Ecto neural progenitor cell (in vitro differentiated cells): ENCODE results near the gene ZNF281.

Experiments used
- DNase-seq: peaks from one replicate; pipeline ENCODE4 v3.0.0-alpha.2; 2018; ENCODE audit warnings: low spot score

Gene ZNF281

DNA sequence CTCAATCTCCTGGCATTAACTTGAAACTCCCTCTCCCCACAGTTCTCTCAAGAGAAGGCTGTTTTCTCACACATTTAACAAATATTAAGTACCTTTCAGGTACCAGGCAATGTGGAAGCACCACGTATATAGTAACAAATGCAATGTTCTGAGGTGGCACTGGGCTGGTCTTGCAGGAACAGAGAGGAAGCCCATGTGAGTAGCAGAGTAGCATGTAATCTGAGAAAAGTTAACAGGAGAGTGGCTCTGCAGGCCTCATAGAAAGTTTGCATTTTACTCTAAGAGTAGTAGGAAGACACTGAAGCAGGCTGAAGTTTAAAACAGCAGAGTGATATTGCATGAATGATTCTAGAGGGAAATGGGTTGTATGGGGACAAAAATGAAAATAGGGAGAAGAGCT is 21.0 kb downstream of the ZNF281 start:
- DNase-seq: no peak

DNA sequence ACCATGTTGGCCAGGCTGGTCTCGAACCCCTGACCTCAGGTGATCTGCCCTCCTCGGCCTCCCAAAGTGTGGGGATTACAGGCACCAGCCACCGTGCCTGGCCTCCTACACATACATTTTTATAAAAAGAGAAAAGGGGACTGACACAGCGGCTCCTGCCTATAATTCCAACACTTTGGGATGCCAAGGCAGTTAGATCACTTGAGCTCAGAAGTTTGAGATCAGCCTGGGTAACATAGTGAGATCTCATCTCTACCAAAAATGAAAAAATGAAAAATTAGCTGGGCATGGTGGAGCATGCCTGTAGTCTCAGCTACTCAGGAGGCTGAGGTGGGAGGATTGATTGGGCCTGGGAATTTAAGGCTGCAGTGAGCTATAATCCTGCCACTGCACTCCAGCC is 23.4 kb downstream of the ZNF281 start:
- DNase-seq: no peak

DNA sequence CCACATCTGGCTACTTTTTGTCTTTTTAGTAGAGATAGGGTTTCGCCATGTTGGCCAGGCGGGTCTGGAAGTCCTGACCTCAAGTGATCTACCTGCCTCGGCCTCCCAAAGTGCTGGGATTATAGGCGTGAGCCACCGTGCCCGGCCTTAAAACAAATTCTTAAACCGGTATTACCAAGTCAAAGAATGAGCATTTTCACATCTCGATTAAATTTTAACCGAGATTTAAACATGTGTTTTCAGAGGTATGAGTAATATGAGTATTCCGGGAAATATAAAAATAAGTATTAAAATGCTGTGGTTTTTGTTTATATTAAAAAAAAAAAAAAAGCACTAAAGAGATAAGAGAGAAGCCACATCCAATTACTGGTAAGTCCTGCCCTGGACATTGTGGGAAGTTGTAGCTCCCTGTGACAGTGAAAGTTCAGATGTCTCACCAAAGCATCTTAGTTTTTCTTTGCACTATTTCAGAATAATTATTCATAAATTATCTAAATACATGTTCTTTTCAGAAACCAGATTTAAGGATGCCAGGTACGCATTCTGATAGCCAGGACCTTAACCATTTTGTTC is 24.9 kb downstream of the ZNF281 start:
- no peak for DNase-seq

DNA sequence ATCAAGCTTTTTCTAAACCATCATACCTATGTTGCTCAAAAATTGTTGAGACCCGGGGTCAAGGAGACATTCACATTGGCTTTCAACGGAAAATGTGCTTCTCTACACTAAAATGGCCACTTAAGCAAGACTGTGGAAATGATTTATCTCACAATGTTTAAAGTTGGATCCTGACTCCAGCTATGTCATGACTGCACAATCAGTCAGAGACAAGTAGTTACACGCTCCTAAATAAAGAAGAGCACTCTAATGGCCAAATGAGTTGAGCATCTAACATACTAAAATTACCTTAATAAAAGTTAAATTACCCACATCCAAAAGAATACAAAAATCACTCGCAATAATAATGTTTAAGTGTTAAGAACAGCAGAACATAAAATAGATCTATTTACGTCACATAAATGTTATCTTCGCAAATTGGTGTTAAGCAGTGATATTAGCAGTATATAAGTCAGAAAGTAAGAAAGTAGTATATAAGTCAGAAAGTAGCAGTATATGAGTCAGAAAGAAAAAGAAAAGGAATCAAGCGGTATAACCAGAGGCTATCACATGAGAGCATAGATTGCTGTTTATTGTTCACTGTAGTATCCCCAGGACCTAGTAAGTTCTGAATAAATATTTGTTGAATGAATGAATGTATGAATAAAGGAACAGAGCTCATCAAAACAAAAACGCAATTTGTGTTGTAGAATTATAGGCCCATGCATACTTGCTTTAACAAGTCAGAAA is 28.4 kb downstream of the ZNF281 start:
- DNase-seq: no peak

DNA sequence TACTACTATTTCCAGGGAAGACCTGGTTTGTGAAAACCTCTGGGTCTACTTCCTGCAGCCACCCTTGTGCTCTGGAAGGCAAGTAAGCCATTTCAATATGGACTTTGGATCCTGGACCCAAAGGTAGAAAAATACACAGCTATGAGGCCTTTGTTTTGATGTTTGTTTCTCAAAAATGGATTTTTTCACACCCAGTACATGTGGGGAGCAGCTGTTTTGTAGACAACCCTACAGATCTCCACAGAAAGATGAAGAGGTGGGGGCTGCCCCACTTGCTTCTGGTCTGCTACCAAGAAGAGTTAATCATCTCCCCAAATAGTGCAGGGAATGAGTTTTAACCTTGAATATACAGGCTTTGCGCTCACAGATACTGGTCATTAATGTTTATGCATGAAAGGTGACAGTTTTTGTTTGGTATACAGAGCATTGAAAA is 29.2 kb downstream of the ZNF281 start:
- DNase-seq: no peak

DNA sequence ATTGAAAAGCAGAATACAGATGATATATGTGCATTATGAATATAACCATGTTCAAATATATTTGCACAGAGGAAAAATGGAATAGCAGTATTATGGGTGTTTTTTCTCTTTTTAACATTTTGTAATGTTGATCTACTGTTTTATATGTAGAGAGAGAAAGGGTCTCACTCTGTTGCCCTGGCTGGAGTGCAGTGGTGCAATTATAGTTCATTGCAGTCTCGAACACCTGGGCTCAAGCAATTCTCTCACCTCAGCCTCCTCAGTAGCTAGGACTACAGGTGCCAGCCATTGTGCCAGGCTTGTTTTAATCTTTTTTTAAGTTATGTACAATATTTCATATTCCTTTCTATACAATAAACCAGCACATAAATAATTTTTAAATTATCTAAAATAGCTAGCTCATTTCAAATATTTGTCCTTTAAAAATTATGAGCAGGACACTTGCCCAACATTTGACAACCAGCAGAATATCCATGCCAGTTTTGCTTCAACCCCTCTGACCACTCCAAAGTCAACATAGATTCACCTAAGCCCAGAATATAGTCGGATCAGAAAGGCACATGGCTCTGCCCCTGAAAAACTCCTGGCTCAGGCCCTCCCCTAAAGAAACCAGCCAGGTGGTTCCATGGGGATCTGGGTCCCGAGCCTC is 29.8 kb downstream of the ZNF281 start:
- no peak for DNase-seq

DNA sequence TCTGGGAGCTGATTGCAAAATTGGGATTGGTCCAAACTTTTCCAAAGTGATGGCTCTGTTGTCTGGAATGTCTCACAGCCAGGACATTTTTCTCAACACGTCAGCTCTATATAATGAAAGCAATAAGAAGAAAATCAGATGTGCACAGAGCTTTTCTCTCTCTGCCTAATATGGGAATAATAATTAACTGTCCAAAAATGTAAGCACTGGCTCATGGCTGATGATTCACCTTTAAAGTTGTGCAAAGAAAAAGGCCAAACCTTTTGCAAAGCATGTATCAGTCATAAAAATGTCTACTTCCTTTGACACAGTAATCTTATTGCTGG is 30.4 kb downstream of the ZNF281 start:
- no peak for DNase-seq

DNA sequence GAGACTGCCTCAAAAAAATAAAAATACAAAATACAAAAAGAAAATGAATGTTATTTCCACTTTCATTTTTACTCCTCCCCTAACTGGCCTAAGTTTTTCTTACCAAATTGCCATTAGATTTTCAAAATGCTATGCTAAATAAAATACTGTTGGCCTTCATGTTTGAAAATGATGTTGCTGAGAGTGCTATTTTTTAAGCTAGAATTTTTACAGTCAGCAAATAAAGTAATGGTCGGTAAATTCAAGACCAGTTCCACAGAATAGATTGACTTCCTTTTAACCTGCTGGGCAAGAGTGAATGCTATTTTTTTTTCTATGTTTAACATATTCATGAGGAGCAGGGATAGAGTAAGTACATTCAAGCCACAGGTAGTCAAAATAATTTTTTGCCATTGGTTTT is 31.7 kb downstream of the ZNF281 start:
- DNase-seq: no peak

DNA sequence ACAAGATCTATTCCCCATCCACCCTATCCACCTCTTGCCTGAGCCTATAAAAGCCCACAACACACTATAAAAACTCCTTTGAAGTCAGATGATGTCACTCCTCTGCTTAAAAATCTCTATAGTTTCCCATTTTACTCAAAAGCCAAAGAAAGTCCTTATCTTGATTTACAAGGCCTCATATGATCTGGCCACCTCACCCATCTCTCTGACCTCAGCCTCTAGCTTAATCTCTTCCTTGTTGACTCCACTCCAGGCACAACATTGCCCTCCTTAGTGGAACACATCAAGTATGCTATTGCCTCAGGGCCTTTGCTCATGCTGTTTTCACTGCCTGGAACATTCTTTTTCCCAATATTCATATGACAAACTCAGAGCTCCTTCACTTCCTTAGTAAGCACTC is 33.3 kb downstream of the ZNF281 start:
- DNase-seq: no peak

DNA sequence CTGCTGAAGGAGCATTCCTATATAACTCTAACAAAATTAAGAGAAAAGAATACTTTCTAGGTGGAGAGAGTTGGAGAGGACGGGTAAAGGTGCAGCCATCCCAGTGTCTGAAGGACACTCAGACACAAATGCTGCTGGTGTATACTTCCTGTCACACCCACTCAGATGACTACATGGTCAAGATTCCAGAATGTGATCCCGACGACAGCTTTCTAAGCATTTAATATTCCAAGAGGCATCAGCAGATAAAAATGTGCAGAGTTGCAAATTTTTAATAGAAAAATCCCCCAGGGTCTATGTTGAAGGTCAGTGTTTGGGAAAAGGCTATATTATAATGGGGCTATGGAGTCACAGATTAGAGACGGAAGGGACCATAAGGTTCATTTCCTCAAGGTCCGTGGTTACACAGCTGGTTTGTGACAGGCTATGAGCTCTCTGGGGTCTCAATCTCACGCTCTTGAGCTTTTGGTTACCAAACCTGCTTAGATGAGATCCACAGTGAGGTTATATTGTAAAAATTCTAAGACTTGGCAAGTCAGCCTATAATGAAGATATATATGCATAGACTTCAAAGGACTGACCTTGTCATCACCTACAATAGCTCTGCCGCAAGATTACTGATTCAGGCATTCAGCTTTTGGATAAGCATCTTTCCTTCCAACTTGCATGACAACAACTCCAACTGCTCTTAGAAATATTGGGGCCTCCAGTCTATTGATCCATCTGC is 35.1 kb downstream of the ZNF281 start:
- DNase-seq: no peak

DNA sequence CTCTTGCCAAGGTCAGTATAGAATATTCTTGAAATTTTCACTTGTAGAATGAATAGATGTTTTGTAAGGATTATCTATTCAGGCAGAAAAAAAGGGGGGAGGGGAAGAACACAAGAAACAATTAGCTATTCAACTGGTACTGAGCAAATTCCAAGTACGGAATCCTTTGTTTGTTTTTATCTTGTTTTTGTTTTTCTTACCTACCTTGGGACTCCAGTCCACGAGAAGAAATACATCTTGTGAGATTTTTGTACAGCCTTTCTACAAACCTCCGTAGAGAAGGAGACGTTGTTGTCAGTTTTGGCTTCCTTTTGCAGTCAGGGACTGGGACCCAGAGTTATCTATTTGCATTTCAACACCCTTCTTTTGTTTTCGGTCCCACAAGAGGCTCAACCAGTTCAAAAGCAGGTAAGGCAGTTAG is 36.0 kb downstream of the ZNF281 start:
- DNase-seq: no peak

DNA sequence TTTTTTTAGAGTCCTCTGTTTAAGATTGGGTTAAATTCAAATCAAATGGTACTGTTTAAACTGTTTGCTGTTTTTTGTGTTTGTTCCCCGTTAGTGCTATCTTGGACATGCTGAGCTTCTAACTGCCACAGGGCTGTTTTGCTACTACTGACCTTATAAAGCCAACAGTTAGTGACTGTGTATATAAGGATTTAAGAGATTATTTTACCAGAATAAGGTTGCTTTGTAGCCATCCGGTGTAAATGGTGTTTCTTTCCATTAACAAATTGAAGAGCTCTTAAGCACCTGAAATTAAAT is 37.0 kb downstream of the ZNF281 start:
- DNase-seq: no peak

DNA sequence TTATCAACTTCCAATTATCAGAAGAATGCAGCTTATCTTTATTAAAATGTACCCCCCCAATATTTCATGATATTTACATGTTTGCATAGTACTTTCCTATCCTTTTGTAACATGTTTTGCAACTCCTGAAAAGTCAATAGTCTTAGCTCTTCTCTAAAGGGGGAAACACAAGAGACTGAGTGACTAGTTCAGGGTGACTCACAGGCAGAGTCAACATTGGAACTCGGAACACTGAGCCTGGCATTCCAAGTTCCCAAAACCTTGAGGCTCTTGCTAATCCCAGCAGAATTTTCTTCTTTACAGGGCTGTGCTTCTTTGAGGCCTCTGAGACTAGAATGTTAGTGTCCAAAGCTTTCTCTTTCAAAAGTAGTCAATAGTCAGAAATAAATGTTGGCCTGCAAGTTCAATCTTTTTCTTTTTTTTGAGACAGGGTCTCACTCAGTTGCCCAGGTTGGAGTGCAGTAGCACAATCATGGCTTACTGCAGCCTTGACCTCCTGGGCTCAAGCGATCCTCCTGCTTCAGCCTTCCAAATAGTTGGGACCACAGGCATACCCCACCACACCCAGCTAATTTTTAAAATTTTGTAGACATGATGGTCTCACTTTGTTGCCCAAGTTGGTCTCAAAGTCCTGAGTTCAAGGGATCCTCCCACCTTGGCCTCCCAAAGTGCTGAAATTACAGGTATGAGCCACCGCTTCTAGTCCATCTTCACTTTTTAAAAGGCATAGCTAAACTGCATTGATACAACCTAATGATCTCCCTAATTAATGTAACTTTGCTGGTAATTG is 37.5 kb downstream of the ZNF281 start:
- no peak for DNase-seq

DNA sequence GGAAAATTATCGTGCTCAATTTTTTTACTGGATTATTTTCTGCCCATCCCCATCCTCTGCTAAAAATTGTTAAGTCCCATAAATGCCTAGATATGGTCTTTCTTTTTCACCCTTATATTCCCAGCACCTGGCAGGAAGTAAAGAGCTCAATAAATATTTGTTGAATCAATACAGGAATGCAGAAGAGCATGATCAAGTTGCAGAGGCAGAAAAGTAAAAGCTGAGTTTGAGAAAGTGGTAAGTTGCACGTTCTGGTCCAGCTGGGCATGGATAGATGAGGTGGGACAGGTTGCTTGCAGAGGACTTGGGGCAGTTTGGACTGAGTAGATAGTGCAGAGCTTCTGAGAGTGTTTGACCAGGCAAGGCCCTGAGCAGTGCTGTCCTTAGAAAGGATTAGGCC is 40.1 kb downstream of the ZNF281 start:
- DNase-seq: no peak

DNA sequence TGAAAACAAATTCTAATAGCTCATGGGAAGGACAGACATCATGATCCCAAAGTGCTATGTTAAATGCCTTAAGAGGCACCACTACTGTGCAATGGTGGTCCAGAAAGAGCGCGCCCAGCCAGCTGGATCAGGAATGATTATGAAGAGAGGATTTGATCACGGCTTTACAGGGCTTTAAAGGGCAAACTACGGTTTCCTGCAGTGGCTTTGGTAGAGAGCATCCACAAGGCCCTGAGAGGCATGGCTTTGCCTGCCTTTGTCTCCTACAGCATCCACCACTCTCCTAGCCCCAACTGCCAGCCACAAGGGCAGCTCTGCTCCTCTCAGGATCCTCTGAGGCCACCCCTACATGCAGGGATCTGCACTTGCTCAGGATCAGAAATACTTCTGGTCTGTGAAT is 40.7 kb downstream of the ZNF281 start:
- DNase-seq: no peak

DNA sequence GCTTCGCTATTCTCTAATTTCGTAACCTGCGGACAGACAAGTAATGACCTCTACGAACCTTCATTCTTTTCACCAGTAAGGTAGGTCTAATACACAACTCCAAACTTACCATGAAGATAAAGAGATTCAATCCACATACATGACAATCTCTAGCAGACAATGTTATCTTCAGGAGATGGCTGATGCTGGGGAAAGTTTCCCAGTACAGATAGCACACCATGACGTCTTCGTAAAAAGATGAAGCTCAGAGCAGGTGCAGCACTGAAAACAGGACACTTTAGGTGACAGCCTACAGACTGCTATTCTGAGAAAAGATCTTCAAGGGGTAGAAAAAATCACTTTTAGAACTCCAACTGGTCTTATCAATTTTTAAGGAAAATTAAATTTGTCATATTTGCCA is 41.3 kb downstream of the ZNF281 start:
- DNase-seq: no peak

DNA sequence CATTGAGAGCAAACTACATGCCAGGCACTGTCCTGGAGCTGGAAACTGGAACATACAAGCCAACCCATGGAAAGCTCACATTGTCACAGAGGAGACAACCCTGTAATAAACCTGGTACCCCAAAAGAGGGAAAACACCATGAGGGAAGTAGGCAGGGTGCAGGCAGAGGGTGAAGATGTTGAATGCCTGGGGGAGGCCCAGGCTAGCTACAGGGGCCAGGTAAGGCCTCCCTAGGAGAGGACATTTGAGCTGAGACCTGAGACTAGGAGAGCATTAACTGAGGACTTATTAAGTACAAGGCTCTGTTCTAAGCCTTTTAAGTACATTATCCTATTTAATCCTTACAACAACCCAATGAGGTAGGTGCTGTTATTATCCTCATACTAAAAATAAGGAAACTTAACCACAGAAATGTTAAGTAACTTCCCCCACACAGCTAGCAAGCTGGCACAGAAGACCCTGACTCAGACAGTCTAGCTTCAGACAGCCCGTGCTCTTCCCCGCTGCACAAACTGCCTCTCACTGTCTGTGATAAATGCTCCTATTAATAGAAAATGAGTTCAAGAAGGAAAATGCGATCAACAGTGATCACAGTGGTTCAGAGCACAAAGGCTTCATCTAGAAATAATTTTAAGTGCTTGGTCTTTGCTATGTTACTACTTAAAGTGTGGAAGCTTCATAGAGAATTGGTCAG is 41.8 kb downstream of the ZNF281 start:
- no peak for DNase-seq

DNA sequence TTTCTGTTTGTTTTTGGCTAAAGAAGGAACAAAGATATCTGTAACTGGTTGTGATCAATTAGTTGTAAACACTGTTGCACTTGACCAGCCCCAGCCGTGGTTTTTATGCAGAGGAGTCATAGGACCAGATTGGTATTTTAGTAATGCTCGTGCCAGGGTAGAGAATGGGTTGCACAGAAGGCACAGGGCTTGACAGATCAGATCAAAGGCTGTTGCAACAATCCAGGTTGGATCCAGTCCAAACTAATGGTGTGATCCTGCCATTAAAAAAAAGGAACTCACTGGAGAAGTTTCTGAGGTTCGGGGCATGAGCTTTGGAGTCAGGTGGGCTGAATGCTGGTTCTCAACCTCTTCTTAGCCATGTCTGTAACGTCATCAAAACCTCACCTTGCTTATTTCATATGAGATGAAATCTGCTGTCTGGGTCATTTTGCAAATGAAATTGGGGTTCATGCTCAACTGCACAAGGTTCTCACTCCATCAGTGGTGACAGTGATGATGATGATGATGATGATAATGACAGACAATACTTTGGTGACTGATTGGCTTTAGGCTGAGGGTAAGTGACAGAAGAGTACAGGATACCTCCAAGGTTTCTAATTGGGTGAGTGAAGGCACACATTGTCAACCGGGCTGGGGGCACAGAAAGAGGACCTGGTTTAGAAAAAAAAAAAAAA is 43.1 kb downstream of the ZNF281 start:
- no peak for DNase-seq

DNA sequence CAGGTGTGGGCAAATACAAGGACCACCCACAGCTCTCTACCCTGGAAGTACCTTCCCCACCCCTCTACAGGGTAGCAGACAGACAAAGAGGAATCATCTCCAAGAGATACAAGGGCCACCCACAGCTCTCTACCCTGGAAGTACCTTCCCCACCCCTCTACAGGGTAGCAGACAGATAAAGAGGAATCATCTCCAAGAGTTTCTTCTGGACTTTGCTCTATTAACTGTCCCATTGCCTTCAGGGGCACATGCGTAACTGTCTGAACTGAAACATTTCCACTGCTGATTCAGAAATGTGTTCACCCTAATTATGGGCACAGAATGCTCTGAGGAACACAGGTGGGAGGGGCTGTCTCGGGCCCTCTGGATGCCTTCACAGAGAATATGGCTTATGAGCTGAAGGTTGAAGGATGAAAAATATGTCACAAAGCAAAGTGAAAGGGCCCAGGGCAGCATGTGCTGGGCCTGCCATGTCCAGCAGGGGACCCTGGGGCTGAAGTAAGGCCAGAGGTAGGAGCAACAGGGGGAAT is 43.9 kb downstream of the ZNF281 start:
- DNase-seq: no peak

DNA sequence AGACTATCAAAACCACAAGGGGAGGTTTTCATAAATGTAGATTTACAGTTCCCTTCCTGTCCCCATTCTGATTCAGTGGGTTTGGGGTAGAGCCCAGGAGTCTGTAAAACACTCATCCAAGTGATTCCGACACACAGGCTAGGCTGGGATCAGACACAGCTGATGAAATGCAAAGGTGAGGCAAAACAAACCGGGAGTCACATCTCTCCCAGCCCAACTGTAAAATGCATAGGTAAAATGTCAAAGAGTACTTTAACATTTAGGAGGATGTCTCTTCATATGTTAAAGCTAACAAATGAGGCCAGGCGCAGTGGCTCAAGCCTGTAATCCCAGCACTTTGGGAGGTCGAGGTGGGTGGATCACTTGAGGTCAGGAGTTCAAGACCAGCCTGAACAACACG is 45.0 kb downstream of the ZNF281 start:
- DNase-seq: no peak
